Head of caudate nucleus (tissue), 42 donors: ENCODE data around the gene ATP2A1.
"Not testable (repeated sequence)": the region's sequence is repeated elsewhere in the genome, so short reads cannot be mapped to it uniquely, and the experiment has no call there.

Source experiments
- DNase-seq, 42 donors: peaks; one replicate each; pipeline versions ENCODE4 v3.0.0 to v3.0.0-alpha.2; 2020 to 2021; ENCODE audit warnings: mixed read lengths in 7 of 42
- intact Hi-C: fragments of 100-400 bp; cut with DNase I; formaldehyde crosslinking; loops from one replicate; pipeline ENCODE4 v1.15.0; 2022

The ATP2A1 gene

DNA sequence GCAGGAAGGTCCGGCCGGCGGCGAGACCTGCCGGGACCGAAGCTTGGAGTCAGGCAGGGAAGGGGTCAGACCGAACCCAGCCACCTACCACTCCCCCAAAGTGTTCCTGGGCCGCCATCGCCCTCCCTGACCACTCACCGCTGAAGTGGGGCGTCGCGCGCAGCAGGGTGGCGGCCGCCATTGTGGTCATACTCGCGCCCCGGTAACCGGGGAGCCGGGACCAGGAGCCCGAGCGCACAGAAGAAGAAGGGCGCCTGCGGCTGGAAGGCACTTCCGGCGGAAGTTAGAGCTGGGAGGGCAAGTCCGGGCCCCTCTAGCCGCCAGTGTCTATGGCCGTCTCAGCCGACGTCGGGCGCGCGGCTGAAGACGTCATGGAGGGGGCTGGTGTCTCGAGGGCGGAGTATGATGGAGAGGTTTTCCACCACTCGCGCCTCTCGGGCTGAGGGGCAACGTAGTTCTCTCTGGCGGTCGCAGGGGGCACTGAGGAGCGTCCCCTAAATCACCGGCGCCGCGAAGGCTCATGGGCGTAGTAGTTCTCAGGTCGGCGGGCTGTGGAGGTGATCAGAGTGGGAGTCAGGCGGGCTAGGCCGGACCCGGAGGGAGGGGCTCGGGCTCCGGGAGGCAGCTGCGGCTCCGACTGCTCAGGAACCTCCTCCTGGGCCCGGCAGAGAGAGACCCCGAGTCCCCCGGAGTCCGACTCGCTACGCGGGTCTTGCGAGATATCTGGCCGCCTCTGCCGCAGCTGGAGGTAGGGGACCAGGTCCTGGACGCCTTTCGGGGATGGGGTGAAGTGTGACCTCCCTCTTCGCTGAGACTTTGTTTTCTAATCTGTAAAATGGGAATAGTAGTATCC lies 32.0 kb upstream of the ATP2A1 start, which contains the start of gene TUFM:
Gene TUFM (minus strand): TSS at position 269 of the 853 bp plus-strand sequence. CDS start 79 bp downstream, at position 190.
- intact Hi-C loops: loop anchor here (1.0 to 10.0 kb wide), 3 partner anchors 17 to 98 kb away; partner anchors contain the start of gene SH2B1
- peak; percentile 98 to 100 (median 99) for DNase-seq

DNA sequence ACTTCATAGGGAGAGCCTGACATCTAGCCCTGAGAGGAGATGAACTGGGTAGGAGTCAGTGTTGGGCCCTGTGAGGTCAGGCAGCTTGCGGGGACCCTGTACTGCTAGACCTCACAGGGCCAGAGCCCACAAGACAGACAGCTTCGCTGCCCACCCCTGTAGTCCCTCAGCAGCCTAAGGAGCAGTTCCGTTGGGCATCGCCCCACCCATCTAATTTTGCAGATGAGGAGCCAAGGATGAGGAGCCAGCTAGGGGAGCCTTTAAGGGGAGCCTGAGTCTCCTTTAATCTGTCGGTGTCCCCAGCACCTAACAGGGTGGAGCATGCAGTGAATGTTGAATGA lies 31.4 kb upstream of the ATP2A1 start:
- intact Hi-C loops: loop anchor here (1.0 to 10.0 kb wide), 3 partner anchors 16 to 98 kb away; partner anchors contain the start of gene SH2B1
- DNase-seq: peak in 9 of 42 donors; percentile 8 to 44 (median 17)

DNA sequence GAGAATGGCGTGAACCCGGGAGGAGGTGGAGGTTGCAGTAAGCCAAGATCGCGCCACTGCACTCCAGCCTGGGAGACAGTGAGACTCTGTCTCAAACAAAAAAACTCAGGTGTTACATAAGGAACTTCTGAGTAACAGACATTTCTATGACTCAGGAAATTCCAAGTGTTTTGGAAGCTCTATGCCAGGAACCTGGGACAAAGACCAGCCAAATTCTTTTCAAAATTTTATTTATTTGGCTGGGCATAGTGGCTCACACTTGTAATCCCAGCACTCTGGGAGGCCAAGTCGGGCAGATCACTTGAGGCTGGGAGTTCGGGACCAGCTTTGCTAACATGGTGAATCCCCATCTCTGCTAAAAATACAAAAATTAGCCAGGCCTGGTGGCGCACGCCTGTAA lies 19.9 kb upstream of the ATP2A1 start:
- DNase-seq: peak in 4 of 42 donors; percentile 3 to 45 (median 30)
- intact Hi-C loops: no loop called here

DNA sequence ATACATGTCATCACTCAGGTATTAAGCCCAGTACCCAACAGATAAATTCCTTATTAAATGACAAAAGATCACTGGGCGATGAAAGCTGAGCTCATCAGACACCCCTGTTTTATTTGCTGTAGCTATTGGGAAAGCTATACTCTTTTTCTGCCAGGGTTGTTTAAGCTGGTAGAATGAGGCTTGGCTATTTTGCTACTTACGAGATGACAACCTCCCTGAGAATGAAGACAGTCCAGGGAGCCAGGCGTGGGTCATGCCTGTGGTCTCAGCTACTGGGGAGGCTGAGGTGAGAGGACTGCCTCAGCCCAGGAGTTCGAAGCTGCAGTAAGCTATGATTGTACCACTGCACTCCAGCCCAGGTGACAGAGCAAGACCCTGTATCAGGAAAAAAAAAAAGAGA lies 19.0 kb upstream of the ATP2A1 start:
- intact Hi-C loops: no loop called here

DNA sequence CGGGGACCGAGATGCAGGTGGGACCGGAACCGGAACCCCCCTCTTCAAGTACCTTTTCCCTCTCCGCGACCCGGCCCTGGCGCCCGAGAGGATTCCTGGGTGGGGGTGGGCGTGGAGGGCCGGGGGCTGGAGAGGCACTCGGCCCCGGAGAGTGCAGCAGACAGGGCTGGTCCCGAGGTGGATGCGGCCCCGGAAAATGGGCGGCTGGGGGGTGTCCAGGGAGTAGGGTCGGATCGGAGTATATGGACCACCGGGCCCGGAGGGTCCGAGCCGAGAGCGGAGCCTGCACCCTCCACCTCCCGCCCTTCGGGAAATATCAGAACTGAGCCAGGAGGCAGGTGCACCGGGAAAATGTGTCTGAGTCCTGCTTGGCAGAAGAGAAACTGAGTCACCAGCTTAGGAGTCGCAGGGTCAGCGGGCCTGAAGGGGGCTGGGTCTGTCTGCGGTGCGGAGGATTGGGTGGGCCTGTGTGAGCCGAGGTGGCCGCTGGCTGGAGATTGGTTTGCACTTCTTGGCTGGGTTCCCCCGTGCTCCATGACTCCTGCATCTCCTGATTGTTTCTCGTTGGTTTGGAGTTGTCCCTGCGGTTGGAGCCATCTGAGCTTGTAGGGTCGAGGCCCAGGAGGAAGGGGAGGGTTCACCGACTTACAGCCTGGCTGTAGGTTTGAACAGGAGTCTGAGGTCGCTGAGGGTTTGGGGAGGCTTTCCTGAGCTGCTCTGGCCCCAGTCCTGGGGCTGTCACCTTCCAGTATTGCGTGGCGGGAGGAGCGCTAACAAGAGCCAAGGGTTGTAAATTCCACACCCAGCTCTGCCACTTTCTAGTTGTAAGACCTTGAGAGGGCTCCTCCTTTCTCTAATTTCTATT lies 14.1 kb upstream of the ATP2A1 start:
- DNase-seq: peak in 7 of 42 donors; percentile 6 to 44 (median 21)
- intact Hi-C loops: loop anchor here (1.0 to 5.0 kb wide), 2 partner anchors 18 to 88 kb away; partner anchors contain the start of genes NFATC2IP and TUFM

More for the DNA sequence above, 19.0 kb upstream of the ATP2A1 start:
- no peak for DNase-seq

DNA sequence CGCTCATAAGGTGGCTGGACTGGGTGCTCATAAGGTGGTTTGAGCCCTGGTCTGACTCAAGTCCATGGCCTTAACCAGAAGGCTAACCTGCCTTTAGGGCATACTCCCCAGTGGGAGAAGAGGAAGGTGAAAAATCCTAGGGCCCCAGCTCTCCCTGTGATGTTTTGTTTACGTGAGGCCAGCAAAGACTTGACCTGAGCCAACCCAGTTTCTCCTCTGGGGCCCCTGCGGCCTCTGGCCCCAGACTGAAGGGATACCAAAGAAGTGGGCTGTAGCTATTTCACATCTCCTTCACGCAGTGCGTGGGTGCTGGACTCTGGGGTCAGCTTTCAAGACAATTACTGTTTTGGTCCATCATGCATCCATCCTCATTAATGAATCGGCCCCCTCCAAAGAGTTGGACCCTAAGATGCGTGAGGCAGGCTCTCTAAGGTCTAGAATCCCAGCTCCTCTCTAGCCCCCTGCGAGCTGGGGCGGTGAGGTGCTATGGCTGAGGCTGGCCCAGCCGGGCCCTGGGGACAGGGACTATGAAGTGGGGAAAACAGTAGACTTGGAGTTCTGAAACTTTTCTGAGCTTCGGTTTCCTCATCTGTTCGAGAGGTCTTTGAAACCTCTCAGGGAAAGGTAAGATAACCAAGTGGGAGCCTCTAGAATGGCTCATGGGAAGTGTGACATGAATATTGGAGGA lies 13.1 kb upstream of the ATP2A1 start:
- intact Hi-C loops: no loop called here
- DNase-seq: no peak

DNA sequence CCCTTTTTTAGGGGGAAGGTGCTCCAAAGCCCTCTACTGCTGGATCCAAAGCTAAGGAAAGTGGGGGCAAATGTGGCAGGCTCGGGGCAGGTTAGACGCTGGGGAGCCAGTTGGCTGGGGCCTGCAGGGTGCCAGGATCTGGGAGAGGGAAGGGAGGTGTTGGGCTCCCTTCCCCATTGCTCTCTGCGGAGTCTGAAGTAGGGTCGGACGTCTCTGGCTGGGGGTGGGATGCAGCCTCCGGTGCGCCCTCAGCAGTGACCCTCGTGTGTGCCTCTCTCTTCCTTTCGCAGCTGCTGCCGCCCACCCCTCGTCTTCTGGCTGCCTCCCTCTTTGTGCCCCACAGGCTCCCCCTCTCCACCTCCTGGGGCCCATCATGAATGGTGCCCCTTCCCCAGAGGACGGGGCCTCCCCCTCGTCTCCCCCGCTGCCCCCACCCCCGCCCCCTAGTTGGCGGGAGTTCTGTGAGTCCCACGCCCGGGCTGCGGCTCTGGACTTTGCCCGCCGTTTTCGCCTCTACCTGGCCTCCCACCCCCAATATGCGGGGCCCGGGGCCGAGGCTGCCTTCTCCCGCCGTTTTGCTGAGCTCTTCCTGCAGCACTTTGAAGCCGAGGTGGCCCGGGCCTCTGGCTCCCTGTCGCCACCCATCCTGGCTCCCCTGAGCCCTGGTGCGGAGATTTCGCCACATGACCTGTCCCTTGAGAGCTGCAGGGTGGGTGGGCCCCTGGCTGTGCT lies 12.4 kb upstream of the ATP2A1 start:
- no peak for DNase-seq
- intact Hi-C loops: no loop called here

DNA sequence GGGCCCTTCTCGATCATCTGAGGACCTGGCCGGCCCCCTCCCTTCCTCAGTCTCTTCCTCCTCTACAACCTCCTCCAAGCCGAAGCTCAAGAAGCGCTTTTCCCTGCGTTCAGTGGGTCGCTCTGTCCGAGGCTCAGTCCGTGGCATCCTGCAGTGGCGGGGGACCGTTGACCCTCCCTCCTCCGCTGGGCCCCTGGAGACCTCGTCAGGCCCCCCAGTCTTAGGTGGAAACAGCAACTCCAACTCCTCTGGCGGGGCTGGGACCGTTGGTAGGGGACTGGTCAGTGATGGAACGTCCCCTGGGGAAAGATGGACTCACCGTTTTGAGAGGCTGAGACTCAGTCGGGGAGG lies 11.9 kb upstream of the ATP2A1 start:
- DNase-seq: no peak
- intact Hi-C loops: no loop called here

DNA sequence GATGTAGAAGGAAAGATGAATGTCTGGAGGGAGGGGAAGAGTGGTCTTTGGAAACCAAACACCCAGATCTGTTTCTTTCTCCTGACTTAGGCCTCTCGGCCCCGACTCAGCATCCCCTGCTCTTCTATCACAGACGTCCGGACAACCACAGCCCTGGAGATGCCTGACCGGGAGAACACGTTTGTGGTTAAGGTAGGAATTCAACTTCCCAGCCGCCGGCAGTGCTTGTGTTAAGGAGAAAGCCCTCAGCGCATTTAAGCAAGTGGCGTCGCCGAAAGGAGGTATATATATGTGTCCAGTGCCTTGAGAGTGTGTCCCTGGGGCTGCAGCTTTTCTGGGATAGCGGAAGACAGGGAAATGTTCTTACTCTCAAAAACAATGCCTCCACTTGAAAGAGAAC lies 11.0 kb upstream of the ATP2A1 start:
- intact Hi-C loops: no loop called here
- DNase-seq: no peak

DNA sequence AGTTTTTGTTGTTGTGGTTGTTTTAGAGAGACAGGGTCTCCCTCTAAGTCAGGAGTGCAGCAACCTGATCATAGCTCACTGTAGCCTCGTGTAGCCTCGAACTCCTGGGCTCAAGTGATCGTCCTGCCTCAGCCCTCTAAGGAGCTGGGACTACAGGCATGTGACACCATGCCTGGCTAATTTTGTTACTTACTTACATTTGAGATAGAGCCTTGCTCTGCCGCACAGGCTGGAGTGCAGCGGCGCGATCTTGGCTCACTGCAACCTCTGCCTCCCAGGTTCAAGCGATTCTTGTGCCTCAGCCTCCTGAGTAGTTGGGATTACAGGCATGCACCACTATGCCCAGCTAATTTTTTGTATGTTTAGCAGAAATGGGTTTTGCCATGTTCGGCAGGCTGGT lies 10.6 kb upstream of the ATP2A1 start:
- intact Hi-C loops, DNase-seq: not testable (repeated sequence)

DNA sequence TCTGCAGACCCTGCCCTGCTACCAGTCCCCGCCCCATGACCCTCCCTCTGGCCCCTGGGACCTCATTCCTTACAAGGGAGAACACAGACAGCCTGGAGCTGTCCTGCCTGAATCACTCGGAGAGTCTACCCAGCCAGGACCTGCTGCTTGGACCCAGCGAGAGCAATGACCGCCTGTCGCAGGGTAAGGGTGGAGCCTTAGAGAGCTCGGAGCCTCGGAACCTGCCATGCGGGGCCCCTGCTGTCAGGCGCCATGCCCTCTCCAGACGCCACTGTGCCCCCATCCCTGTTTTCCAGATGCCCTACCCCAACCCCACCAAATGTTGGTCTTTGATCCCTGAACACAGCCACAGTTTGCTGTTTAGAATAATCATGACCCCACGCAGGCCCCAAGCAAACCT lies 9.1 kb upstream of the ATP2A1 start:
- DNase-seq: no peak
- intact Hi-C loops: no loop called here

DNA sequence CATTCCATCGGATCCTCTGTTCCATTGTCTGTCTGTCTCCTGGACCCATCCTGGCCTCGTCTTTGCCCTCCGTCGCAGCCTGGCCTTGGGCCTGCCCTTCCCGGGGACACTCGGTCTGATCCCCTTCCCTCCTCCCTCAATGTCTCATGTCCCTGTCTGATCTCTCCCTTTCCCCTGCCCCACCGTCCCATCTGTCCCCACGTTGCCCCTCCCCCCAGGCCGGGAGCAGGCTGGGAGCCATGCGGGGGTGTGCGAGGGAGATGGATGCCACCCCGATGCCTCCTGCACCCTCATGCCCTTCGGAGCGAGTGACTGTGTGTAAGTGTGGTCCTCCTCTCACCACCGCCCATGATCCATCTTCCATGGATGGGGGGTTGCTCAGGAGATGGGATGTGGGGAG lies 5.3 kb upstream of the ATP2A1 start:
- DNase-seq: no peak
- intact Hi-C loops: no loop called here

DNA sequence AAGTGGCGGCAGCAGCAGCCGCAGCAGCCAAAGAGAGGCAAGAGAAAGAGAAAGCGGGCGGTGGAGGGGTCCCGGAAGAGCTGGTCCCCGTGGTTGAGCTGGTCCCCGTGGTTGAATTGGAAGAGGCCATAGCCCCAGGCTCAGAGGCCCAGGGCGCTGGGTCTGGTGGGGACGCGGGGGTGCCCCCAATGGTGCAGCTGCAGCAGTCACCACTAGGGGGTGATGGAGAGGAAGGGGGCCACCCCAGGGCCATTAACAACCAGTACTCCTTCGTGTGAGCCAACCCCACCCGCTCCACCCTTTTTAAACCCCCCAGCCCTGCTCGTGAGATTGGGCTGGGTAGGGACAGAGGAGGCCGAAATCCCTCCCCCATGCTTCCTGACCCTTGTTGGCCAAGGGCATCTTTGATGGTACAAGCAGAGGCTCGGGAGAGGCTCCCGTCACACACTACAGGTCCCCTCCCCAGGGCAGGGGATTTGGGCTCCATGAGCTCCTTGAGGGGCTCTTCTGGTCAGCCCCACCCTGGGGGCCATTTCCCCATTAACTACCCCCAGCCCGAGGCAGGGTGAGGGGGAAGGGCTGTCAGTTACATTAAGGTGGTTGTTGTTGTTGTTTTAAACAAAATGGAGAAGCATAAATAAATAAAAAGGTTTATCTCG lies 4.6 kb upstream of the ATP2A1 start:
- intact Hi-C loops: no loop called here
- no peak for DNase-seq

DNA sequence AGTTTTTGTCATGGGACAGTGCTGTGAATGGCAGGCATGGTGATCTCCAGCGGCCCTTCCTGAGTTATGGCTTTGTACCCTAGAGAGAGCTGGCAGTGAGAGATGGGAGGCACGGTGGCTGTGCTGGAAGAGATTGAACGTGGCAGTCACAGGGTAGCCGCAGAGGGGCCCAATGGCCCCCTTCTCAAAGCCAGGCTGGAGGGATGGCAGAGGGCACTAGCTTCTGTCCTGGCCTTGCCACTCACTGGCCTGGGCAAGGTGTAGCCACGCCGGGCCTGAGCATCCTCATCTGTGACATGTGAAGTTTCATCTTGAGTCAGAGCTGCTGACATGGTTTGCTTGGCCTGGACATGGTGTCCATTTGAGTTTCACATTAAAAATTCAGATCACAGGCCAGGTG lies 3.9 kb upstream of the ATP2A1 start:
- intact Hi-C loops: no loop called here
- DNase-seq: no peak

DNA sequence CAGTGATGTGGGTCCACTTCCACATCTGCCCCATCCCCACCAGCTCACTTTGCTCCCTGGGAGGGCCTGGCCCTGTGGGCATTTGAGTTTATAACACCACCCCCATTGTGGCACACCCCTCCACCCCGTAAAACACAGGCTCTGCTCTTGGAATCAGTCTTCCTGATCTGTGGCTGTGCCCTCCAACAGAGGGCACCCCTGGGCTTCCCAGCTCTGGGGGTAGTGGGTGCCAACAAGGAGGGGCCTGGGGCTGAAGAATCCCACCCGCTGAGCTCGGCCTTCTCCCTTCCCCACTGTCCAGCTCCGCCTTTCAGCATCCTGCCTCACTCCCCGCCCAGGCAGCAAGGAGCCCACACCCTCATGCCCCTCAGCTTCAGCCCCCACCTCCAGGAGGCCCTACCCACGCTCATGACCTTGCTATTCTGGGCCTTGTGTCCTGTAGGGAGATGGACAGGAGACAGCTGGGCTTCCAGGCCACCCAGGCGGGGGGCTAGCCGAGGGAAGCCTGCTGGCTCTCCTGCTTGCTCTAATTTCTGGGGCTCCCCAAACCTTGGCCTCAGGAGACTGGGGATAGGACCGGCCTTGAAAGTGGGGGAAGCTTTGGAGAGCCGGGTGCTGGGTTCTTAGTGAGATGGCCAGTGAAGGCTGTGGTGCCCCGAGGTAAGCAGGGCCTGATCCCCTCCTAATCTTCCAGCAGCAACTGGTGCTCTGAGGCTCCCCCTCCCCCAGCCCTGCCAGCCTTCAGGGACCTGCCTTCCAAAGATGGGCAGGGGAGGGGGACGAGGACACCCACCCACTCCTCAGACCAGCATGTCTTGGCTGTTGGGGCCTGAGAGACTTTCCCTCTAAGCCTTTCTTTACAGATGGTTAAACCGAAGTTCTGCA lies 2.9 kb upstream of the ATP2A1 start:
- no peak for DNase-seq
- intact Hi-C loops: no loop called here

DNA sequence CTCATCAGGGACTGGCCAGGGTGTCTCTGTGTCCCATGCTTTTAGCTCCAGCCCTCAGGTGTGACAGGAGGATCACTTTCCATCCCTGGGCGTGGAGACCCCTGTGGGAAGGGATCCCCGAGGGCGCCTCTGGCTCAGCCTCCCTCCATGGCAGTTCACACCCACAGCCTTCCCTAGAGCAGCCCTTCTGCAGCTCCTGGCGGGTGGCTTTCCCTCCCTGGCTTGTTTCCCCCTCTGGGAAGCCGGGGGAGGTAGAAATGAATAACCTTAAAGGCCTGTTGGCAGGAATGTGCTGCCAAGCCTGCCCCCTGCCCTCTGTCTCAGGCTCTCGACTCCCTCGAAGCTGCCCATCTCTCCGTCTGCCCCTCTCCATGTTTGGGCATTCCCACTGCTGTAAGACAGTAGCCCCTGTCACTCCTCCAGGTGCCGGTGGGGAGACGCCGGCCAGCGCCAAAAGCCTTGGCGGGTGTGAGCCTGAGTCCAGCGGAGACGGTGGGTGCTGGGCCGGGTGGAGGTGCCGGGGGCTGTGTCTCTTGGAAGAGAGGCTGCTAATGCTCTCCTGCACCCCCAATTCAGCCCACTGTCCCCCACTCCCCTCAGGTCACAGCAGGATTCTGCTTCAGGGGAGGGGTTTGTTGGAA lies 2.1 kb upstream of the ATP2A1 start:
- peak in 28 of 42 donors; percentile 7 to 76 (median 38) for DNase-seq
- intact Hi-C loops: no loop called here
